Glutamatergic neuron (in vitro differentiated cells): ENCODE results near the gene CDH20. TPM values are rescaled to one million over a fixed set of nuclear protein-coding genes. Genes with fewer than 3 reads are reported as not detected.

Source experiments
- DNase-seq: peaks from one replicate; pipeline ENCODE4 v3.0.0; 2022
- H3K27ac Mint-ChIP-seq: one replicate; pipeline ENCODE4 v1.8.0; 2020; ENCODE audit warnings: mild to moderate bottlenecking, mixed read lengths, inconsistent platforms; ENCODE audit not compliant: unreplicated experiment
- H3K27me3 Mint-ChIP-seq: one replicate; pipeline ENCODE4 v1.8.0; 2020; ENCODE audit warnings: mild to moderate bottlenecking, moderate library complexity, mixed read lengths, inconsistent platforms; ENCODE audit not compliant: unreplicated experiment
- H3K36me3 Mint-ChIP-seq: one replicate; pipeline ENCODE4 v1.8.0; 2020; ENCODE audit warnings: mild to moderate bottlenecking, mixed read lengths, inconsistent platforms; ENCODE audit not compliant: unreplicated experiment
- H3K4me1 Mint-ChIP-seq: one replicate; pipeline ENCODE4 v1.8.0; 2020; ENCODE audit warnings: mild to moderate bottlenecking, low read depth, mixed read lengths, inconsistent platforms; ENCODE audit not compliant: unreplicated experiment
- H3K4me3 Mint-ChIP-seq: one replicate; pipeline ENCODE4 v1.8.0; 2020; ENCODE audit warnings: mild to moderate bottlenecking, mixed read lengths, inconsistent platforms; ENCODE audit not compliant: unreplicated experiment
- H3K9me3 Mint-ChIP-seq: one replicate; pipeline ENCODE4 v1.8.0; 2020; ENCODE audit warnings: mild to moderate bottlenecking, moderate library complexity, mixed read lengths, inconsistent platforms; ENCODE audit not compliant: unreplicated experiment
- total RNA-seq: library from RNA; stranded (reverse); fragmentation: NEBNext Ultra II Directional; extraction: Animal tissue kit (Norgen Biotek cat#: 25700); gene quantifications from one replicate; pipeline ENCODE4 v1.2.1, GENCODE V29; 2021; ENCODE audit not compliant: unreplicated experiment
- TF ChIP-seq, protein P1 (sequence below): fragments of 200-600 bp; sonication (generic); IDR thresholded peaks from one replicate; pipeline ENCODE4 v1.5.0; 2021; ENCODE audit not compliant: partially characterized antibody, unreplicated experiment

Gene CDH20
- total RNA-seq, 1 donor from 2014 or later: 0.47 TPM

DNA sequence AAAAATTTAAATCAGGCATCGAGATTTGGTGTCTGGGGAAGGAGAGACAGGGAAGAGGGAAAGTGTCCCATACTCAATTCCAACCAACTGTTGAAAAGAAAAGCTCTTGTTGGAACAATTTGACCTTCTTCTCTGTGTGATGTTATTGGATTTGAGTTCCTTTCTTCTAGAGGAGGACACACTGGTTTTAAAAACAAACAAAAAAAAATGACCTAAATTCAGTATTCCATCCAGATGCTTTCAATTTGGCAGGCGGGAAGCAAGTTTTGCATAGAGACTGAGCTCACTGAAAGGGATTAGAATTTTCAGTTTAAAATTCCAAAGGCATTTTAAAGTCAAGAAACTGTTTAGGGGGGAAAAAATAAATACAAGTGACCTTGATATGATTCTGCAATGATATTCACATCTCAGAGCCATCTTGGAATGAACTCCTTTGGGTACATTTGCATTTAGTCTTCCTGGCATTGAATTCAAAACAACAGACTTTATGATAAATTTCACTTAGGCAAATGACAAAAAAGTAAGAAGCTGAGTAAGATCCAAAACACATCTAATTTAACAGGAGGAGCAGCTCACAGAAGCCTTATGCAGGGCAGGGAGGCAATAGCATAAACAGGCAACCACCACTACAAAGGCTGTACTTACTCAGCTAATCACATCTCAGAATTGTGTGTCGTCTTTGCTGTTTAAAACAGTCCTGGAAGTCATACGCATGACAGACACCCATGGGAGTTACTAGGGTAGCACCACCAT is 126.8 kb downstream of the CDH20 start:
- no peaks in the 10 kb centered on the region for H3K9me3 Mint-ChIP-seq
- no peak for DNase-seq
- peaks cover 5% of the 10 kb centered on the region for H3K4me1 Mint-ChIP-seq
- H3K36me3 Mint-ChIP-seq: no peaks in the 10 kb centered on the region
- H3K4me3 Mint-ChIP-seq: no peak overlapping the region
- no peak overlapping the region for H3K27ac Mint-ChIP-seq
- no peaks in the 10 kb centered on the region for H3K27me3 Mint-ChIP-seq
- TF ChIP-seq, protein P1, sequence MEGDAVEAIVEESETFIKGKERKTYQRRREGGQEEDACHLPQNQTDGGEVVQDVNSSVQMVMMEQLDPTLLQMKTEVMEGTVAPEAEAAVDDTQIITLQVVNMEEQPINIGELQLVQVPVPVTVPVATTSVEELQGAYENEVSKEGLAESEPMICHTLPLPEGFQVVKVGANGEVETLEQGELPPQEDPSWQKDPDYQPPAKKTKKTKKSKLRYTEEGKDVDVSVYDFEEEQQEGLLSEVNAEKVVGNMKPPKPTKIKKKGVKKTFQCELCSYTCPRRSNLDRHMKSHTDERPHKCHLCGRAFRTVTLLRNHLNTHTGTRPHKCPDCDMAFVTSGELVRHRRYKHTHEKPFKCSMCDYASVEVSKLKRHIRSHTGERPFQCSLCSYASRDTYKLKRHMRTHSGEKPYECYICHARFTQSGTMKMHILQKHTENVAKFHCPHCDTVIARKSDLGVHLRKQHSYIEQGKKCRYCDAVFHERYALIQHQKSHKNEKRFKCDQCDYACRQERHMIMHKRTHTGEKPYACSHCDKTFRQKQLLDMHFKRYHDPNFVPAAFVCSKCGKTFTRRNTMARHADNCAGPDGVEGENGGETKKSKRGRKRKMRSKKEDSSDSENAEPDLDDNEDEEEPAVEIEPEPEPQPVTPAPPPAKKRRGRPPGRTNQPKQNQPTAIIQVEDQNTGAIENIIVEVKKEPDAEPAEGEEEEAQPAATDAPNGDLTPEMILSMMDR: no peak

DNA sequence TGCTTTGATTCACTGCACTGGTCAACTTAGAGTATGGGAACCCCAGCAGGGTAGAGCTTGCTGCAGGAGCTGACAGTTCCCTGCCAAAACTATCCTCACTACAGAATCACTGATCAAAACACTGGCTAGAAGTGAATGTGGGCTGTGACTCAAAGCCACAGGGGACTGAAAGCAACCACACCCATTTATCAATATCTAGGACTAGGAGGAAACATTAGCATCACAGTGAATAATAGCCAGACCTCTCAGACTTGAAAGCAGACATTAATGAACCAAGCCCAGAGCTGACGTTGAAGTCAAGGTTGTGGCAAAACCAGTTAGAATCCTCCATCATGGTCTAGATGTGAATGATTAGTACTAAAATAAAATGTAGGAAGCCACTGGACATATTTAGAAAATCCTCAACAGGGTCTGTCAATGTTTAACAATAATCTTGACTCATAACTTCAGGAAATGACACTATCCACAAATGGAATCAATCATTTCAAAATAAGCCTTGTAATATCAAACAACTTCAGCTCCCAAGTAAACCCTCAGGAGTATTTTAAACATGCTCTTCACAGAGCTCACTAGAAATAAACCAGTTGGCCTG is 131.4 kb downstream of the CDH20 start:
- H3K9me3 Mint-ChIP-seq: no peaks in the 10 kb centered on the region
- TF ChIP-seq, protein P1: no peak
- H3K4me3 Mint-ChIP-seq: no peak overlapping the region
- DNase-seq: no peak
- peaks cover 5% of the 10 kb centered on the region for H3K4me1 Mint-ChIP-seq
- no peaks in the 10 kb centered on the region for H3K27me3 Mint-ChIP-seq
- no peaks in the 10 kb centered on the region for H3K36me3 Mint-ChIP-seq
- H3K27ac Mint-ChIP-seq: no peak overlapping the region

DNA sequence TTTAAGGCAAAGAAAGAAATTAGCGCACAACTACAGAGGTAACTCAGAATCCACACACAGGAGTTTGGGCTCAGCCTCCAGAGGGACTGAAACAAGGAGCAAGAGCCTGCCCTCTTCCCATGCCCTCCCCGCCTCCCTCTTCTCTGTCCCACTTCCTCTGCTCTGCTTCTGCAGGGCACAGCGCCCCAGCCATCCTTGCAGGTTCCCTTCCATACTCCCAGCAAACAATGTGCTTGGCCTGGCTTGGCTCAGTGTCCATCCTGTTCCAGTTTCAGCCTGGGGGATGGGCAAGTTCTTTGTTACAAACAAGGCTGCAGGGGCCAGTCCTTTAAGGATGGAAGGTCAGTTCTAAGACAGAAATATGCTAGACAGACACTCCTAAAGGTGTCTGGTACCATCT is 133.5 kb downstream of the CDH20 start:
- DNase-seq: no peak
- no peaks in the 10 kb centered on the region for H3K27me3 Mint-ChIP-seq
- H3K4me3 Mint-ChIP-seq: no peak overlapping the region
- H3K4me1 Mint-ChIP-seq: peaks cover 11% of the 10 kb centered on the region
- no peaks in the 10 kb centered on the region for H3K9me3 Mint-ChIP-seq
- TF ChIP-seq, protein P1: no peak
- H3K36me3 Mint-ChIP-seq: no peaks in the 10 kb centered on the region
- no peak overlapping the region for H3K27ac Mint-ChIP-seq

DNA sequence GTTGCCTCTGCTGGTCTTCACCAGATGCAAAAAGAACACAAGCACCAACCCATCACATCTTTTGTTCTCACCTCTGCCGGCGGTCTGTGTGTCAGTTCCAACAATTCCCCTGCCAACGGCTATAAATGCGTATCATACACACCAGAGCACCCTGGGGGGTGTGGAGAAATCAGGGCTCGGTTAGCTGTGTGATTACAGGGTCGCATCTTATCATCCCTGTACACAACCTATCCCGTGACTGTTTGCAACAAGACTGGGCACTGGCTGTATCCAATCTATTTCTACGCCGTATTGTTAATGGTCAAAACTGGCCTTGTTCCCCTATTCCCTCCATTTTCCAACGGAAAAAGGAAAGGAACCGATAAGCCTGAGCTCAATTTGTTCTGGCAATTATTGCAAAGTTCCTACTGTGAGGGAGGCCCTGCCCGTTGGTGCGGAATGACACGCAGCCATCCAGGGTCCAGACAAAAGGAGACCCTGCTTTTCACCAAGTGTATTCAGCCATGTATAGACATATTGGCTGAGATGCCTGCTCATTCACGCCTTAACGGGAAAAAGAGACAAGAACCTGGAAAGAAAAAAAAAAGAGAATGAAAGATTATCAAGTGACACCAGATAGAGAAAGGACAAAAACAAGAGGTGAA is 136.9 kb downstream of the CDH20 start:
- no peak for DNase-seq
- H3K9me3 Mint-ChIP-seq: no peaks in the 10 kb centered on the region
- no peaks in the 10 kb centered on the region for H3K36me3 Mint-ChIP-seq
- H3K27me3 Mint-ChIP-seq: no peaks in the 10 kb centered on the region
- peaks cover 18% of the 10 kb centered on the region for H3K4me1 Mint-ChIP-seq
- TF ChIP-seq, protein P1: no peak
- H3K4me3 Mint-ChIP-seq: no peak overlapping the region
- H3K27ac Mint-ChIP-seq: no peak overlapping the region

DNA sequence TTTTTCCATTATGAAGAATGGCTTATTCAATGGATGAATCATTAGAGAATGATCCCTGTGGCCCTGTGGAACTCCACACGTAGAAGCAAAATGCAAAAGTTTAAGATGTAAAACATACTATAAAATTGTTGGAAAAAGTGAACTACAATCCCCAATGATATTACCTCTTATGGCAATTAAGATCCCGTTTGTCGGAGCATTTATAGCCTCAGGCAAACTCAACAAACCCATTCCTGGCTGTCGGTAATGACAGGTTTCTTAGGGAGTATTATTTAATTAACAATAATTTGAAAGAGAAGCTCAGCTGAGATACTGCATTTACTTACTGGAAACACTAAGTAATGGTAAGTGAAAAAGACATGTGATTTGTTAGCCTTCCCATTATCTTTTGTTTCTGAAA is 138.3 kb downstream of the CDH20 start:
- TF ChIP-seq, protein P1: no peak
- H3K4me1 Mint-ChIP-seq: peaks cover 18% of the 10 kb centered on the region
- no peaks in the 10 kb centered on the region for H3K36me3 Mint-ChIP-seq
- H3K27ac Mint-ChIP-seq: no peak overlapping the region
- H3K4me3 Mint-ChIP-seq: no peak overlapping the region
- no peaks in the 10 kb centered on the region for H3K27me3 Mint-ChIP-seq
- no peaks in the 10 kb centered on the region for H3K9me3 Mint-ChIP-seq
- DNase-seq: no peak
